ENCODE results near the gene SFXN3. TPM values are rescaled to one million over a fixed set of nuclear protein-coding genes. Genes with fewer than 3 reads are reported as not detected.
A peak's percentile ranks its signal among the peaks of the same experiment; 100 is the strongest.

The SFXN3 gene
- total and polyA plus RNA-seq, 7 donors = 9.5 to 57.1 (median 17.5) TPM

GRCh38 chr10:100988166-100988565 lies 42.9 kb upstream of the SFXN3 start:
- peaks cover 0 to 48% (median 10%) of the 10 kb centered on the region in 4 donors for H3K36me3 ChIP-seq
- peak overlapping the region; percentile 78 to 87 (median 84) for H3K4me3 ChIP-seq
- WGBS, 2 donors = 67 to 74% methylated on average over 10 of the region's 10 CpGs
- intact Hi-C loops (cut with DNase I) = no loop called here
- H3K9me3 ChIP-seq = no peaks in the 10 kb centered on the region
- TF ChIP-seq POLR2AphosphoS5 (IDR thresholded peaks at IDR 0.05) = no peak
- TF ChIP-seq, protein P1, sequence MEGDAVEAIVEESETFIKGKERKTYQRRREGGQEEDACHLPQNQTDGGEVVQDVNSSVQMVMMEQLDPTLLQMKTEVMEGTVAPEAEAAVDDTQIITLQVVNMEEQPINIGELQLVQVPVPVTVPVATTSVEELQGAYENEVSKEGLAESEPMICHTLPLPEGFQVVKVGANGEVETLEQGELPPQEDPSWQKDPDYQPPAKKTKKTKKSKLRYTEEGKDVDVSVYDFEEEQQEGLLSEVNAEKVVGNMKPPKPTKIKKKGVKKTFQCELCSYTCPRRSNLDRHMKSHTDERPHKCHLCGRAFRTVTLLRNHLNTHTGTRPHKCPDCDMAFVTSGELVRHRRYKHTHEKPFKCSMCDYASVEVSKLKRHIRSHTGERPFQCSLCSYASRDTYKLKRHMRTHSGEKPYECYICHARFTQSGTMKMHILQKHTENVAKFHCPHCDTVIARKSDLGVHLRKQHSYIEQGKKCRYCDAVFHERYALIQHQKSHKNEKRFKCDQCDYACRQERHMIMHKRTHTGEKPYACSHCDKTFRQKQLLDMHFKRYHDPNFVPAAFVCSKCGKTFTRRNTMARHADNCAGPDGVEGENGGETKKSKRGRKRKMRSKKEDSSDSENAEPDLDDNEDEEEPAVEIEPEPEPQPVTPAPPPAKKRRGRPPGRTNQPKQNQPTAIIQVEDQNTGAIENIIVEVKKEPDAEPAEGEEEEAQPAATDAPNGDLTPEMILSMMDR (IDR thresholded peaks at IDR 0.05) = no peak
- no peak for TF ChIP-seq EP300 (IDR thresholded peaks at IDR 0.05)
- TF ChIP-seq POLR2A (IDR thresholded peaks at IDR 0.05) = no peak
- H3K27ac ChIP-seq = peak overlapping the region in 1 of 4 donors; percentile 82
- DNase-seq = no peak
- H3K4me1 ChIP-seq = peaks cover 0 to 31% (median 24%) of the 10 kb centered on the region in 4 donors
- no peaks in the 10 kb centered on the region for H3K27me3 ChIP-seq

DNA sequence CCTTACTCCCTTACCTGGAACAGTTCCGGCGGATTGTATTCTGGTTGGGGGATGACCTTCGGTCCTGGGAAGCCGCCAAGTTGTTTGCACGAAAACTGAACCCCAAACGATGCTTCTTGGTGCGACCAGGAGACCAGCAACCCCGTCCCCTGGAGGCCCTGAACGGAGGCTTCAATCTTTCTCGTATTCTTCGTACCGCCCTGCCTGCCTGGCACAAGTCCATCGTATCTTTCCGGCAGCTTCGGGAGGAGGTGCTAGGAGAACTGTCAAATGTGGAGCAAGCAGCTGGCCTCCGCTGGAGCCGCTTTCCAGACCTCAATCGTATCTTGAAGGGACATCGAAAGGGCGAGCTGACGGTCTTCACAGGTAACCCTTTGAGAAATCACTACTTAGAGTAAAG lies 41.9 kb upstream of the SFXN3 start:
- Histone ChIP-seq H3K4me3 (no peak overlapping the region), H3K27ac (no peak overlapping the region), H3K36me3 (peaks cover 0 to 43% (median 10%) of the 10 kb centered on the region in 4 donors), H3K9me3 (no peaks in the 10 kb centered on the region), H3K4me1 (peaks cover 0 to 31% (median 24%) of the 10 kb centered on the region in 4 donors), H3K27me3 (no peaks in the 10 kb centered on the region)
- no peak for DNase-seq
- intact Hi-C loops (cut with DNase I) = no loop called here
- TF ChIP-seq EP300 (IDR thresholded peaks at IDR 0.05) (no peak), POLR2AphosphoS5 (IDR thresholded peaks at IDR 0.05) (no peak), POLR2A (IDR thresholded peaks at IDR 0.05) (no peak)
- TF ChIP-seq, protein P1 (IDR thresholded peaks at IDR 0.05) = no peak
- WGBS, 2 donors = 90 to 91% methylated on average over 21 of the region's 21 CpGs

GRCh38 chr10:100993986-100994708 lies 36.9 kb upstream of the SFXN3 start:
- H3K27me3 ChIP-seq = no peaks in the 10 kb centered on the region
- H3K4me1 ChIP-seq = peaks cover 0 to 27% (median 16%) of the 10 kb centered on the region in 4 donors
- no peak overlapping the region for H3K27ac ChIP-seq
- peaks cover 0 to 40% (median 10%) of the 10 kb centered on the region in 4 donors for H3K36me3 ChIP-seq
- no peak overlapping the region for H3K4me3 ChIP-seq
- peak; percentile 66 for DNase-seq
- intact Hi-C loops (cut with DNase I) = loop anchor here (1.0 kb wide), 1 partner anchor 19 kb away; no protein-coding TSS in a partner anchor
- WGBS, 2 donors = 49 to 65% methylated on average over 10 of the region's 10 CpGs
- H3K9me3 ChIP-seq = no peaks in the 10 kb centered on the region
- no peak for TF ChIP-seq EP300 (IDR thresholded peaks at IDR 0.05)
- TF ChIP-seq, protein P1 (IDR thresholded peaks at IDR 0.05) = peak; percentile 62 to 78 (median 70)

GRCh38 chr10:100995181-100995580 lies 35.9 kb upstream of the SFXN3 start:
- 77 to 78% methylated on average over 6 of the region's 6 CpGs for WGBS, 2 donors
- H3K4me3 ChIP-seq = no peak overlapping the region
- TF ChIP-seq POLR2A (IDR thresholded peaks at IDR 0.05) = no peak
- TF ChIP-seq, protein P1 (IDR thresholded peaks at IDR 0.05) = no peak
- TF ChIP-seq EP300 (IDR thresholded peaks at IDR 0.05) = no peak
- no peak for TF ChIP-seq POLR2AphosphoS5 (IDR thresholded peaks at IDR 0.05)
- intact Hi-C loops (cut with DNase I) = loop anchor here (5.0 kb wide), 1 partner anchor 83 kb away; the partner anchor contains the start of gene SLF2
- no peaks in the 10 kb centered on the region for H3K9me3 ChIP-seq
- no peak overlapping the region for H3K27ac ChIP-seq
- peaks cover 0 to 30% (median 10%) of the 10 kb centered on the region in 4 donors for H3K36me3 ChIP-seq
- H3K27me3 ChIP-seq = no peaks in the 10 kb centered on the region
- DNase-seq = no peak
- peaks cover 0 to 24% (median 16%) of the 10 kb centered on the region in 4 donors for H3K4me1 ChIP-seq

Data from sigmoid colon (tissue), 7 donors.